GM12873 (cell line): ENCODE results near the gene CRY2.

Experiments
- CTCF ChIP-seq: IDR thresholded peaks from 2 replicates; pipeline ENCODE4 v1.5.1; 2012; ENCODE audit warnings: low read depth, mild to moderate bottlenecking, moderate library complexity, low read length, control low read depth; ENCODE audit not compliant: insufficient read depth; ENCODE audit errors: missing control alignments

Gene CRY2

GRCh38 chr11:45816614-45817013, 30.7 kb upstream of the CRY2 start:
- no peak for TF ChIP-seq CTCF

GRCh38 chr11:45817191-45817590, 30.1 kb upstream of the CRY2 start:
- TF ChIP-seq CTCF, result no peak

DNA sequence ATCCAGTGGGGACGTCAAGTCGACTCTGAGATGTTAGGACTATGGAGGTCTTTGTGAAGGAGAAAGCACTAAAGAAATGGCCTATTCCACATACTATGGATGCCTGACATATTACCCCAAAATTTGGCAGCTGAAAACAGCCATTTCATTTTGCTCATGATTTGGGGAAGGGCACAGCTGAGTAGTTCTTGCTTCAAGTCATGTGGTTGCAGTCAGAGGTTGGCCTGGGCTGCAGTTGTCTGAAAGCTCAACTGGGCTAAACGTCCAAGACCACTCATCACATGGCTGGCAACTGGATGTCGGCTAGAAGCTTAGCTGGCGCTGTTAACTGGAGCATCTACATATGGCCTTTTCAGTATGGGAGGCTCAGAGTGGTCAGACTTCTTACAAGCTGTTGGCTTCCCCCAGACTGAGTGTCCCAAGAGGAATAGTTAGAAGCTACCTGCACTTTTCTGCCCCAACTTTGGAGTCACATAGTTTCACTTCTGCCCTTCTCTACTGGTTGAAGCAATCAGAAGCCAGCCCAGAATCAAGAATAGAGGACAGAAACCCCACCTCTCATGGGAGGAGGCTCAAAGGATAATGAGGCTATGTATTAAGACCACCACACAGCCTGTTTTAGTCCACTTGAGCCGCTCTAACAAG, 28.2 kb upstream of the CRY2 start:
- TF ChIP-seq CTCF, result no peak

GRCh38 chr11:45820211-45820857, 26.9 kb upstream of the CRY2 start:
- TF ChIP-seq CTCF, result no peak

GRCh38 chr11:45827123-45827522, 20.2 kb upstream of the CRY2 start:
- TF ChIP-seq CTCF, result no peak

- TF ChIP-seq CTCF, result no peak
Observed at GRCh38 chr11:45828996-45829395, 18.3 kb upstream of the CRY2 start.

- TF ChIP-seq CTCF, result no peak
Observed at GRCh38 chr11:45830596-45830995, 16.7 kb upstream of the CRY2 start.
